ENCODE data around the gene CARS2.
A peak's percentile ranks its signal among the peaks of the same experiment; 100 is the strongest.
"Not testable (repeated sequence)": the region's sequence is repeated elsewhere in the genome, so short reads cannot be mapped to it uniquely, and the experiment has no call there.

The CARS2 gene

GRCh38 chr13:110635405-110636002 is 70.4 kb downstream of the CARS2 start:
- no peak for DNase-seq

GRCh38 chr13:110634558-110634957 is 71.4 kb downstream of the CARS2 start:
- no peak for DNase-seq

- no peak for DNase-seq
These were observed 72.1 kb downstream of the CARS2 start for GRCh38 chr13:110633776-110634175.

GRCh38 chr13:110632255-110632654 is 73.7 kb downstream of the CARS2 start:
- not testable (repeated sequence) for DNase-seq

- DNase-seq, result no peak
These were observed 75.3 kb downstream of the CARS2 start for GRCh38 chr13:110630566-110631119.

- DNase-seq, result no peak
These were observed 76.2 kb downstream of the CARS2 start for GRCh38 chr13:110629735-110630134.

- DNase-seq, result no peak
These were observed 76.8 kb downstream of the CARS2 start for GRCh38 chr13:110628952-110629701.

- no peak for DNase-seq
These were observed 77.5 kb downstream of the CARS2 start for GRCh38 chr13:110628477-110628793.

GRCh38 chr13:110627761-110628476 is 78.0 kb downstream of the CARS2 start:
- no peak for DNase-seq

- no peak for DNase-seq
These were observed 78.6 kb downstream of the CARS2 start for GRCh38 chr13:110627351-110627750.

GRCh38 chr13:110626521-110626920 is 79.4 kb downstream of the CARS2 start:
- no peak for DNase-seq

GRCh38 chr13:110625771-110626321 is 80.1 kb downstream of the CARS2 start:
- DNase-seq, result no peak

GRCh38 chr13:110624766-110625756 is 80.9 kb downstream of the CARS2 start:
- DNase-seq, result no peak

GRCh38 chr13:110620596-110620995 is 85.3 kb downstream of the CARS2 start:
- no peak for DNase-seq

- no peak for DNase-seq
These were observed 87.1 kb downstream of the CARS2 start for GRCh38 chr13:110618780-110619179.

- DNase-seq, result no peak
These were observed 87.7 kb downstream of the CARS2 start for GRCh38 chr13:110618167-110618566.

GRCh38 chr13:110617321-110618072 is 88.4 kb downstream of the CARS2 start:
- DNase-seq, result no peak

- no peak for DNase-seq
These were observed 89.5 kb downstream of the CARS2 start for GRCh38 chr13:110616103-110617101.

GRCh38 chr13:110615322-110616102 is 90.4 kb downstream of the CARS2 start, which contains the start of gene NAXD:
Gene NAXD (plus strand): TSS chr13:110615545. CDS start chr13:110615602, 57 bp downstream.
- peak; percentile 89 for DNase-seq
